Progenitor cell of endocrine pancreas (in vitro differentiated cells): Measurements from ENCODE around the gene TGFBR2. TPM values are rescaled to one million over a fixed set of nuclear protein-coding genes. Genes with fewer than 3 reads are reported as not detected.

Experiments used
- DNase-seq: peaks from one replicate; pipeline ENCODE4 v3.0.0; 2021; ENCODE audit warnings: low spot score; ENCODE audit not compliant: unreplicated experiment
- H3K27ac Mint-ChIP-seq: 2 replicates; pipeline ENCODE4 v1.8.0; 2021; ENCODE audit warnings: mild to moderate bottlenecking, moderate library complexity, mixed read lengths
- H3K27me3 Mint-ChIP-seq: 2 replicates; pipeline ENCODE4 v1.8.0; 2021; ENCODE audit warnings: mixed read lengths
- H3K36me3 Mint-ChIP-seq: 2 replicates; pipeline ENCODE4 v1.8.0; 2022; ENCODE audit warnings: mixed read lengths; ENCODE audit not compliant: insufficient read depth
- H3K4me1 Mint-ChIP-seq: 2 replicates; pipeline ENCODE4 v1.8.0; 2021; ENCODE audit warnings: low read depth, mixed read lengths
- H3K4me3 Mint-ChIP-seq: 2 replicates; pipeline ENCODE4 v1.8.0; 2021; ENCODE audit warnings: low read depth, mild to moderate bottlenecking, moderate library complexity, mixed read lengths
- H3K9me3 Mint-ChIP-seq: 2 replicates; pipeline ENCODE4 v1.8.0; 2021; ENCODE audit warnings: low read depth, mixed read lengths
- CTCF ChIP-seq: fragments of 200-600 bp; sonication (generic); IDR thresholded peaks from one replicate; pipeline ENCODE4 v1.5.0; 2021; ENCODE audit warnings: antibody characterized with exemption, mild to moderate bottlenecking; ENCODE audit not compliant: unreplicated experiment
- total RNA-seq: library from RNA; stranded (reverse); gene quantifications from 2 replicates; pipeline ENCODE4 v1.2.1, GENCODE V29; 2021

The TGFBR2 gene
- total RNA-seq, 1 donor from 2014 or later: 21.1 TPM

- peak overlapping the region; percentile 27 for H3K27ac Mint-ChIP-seq
- H3K4me1 Mint-ChIP-seq: peaks cover 16% of the 10 kb centered on the region
- no peak overlapping the region for H3K4me3 Mint-ChIP-seq
- H3K27me3 Mint-ChIP-seq: no peaks in the 10 kb centered on the region
- peaks cover 8% of the 10 kb centered on the region for H3K9me3 Mint-ChIP-seq
- TF ChIP-seq CTCF: no peak
- peaks cover 1% of the 10 kb centered on the region for H3K36me3 Mint-ChIP-seq
- no peak for DNase-seq
These were observed 22.4 kb upstream of the TGFBR2 start for GRCh38 chr3:30583973-30584372.

GRCh38 chr3:30585654-30586053, 20.7 kb upstream of the TGFBR2 start:
- Mint-ChIP-seq H3K36me3 (peaks cover 3% of the 10 kb centered on the region), H3K4me1 (peaks cover 14% of the 10 kb centered on the region), H3K9me3 (peaks cover 10% of the 10 kb centered on the region), H3K27me3 (no peaks in the 10 kb centered on the region), H3K27ac (no peak overlapping the region), H3K4me3 (no peak overlapping the region)
- no peak for TF ChIP-seq CTCF
- no peak for DNase-seq

GRCh38 chr3:30586096-30586805, 20.1 kb upstream of the TGFBR2 start:
- no peak overlapping the region for H3K4me3 Mint-ChIP-seq
- no peak overlapping the region for H3K27ac Mint-ChIP-seq
- peaks cover 10% of the 10 kb centered on the region for H3K9me3 Mint-ChIP-seq
- peaks cover 14% of the 10 kb centered on the region for H3K4me1 Mint-ChIP-seq
- no peak for TF ChIP-seq CTCF
- DNase-seq: no peak
- no peaks in the 10 kb centered on the region for H3K27me3 Mint-ChIP-seq
- peaks cover 3% of the 10 kb centered on the region for H3K36me3 Mint-ChIP-seq

GRCh38 chr3:30586806-30587486, 19.5 kb upstream of the TGFBR2 start:
- TF ChIP-seq CTCF: no peak
- peaks cover 11% of the 10 kb centered on the region for H3K4me1 Mint-ChIP-seq
- peaks cover 9% of the 10 kb centered on the region for H3K9me3 Mint-ChIP-seq
- peaks cover 2% of the 10 kb centered on the region for H3K36me3 Mint-ChIP-seq
- H3K4me3 Mint-ChIP-seq: no peak overlapping the region
- no peak for DNase-seq
- no peak overlapping the region for H3K27ac Mint-ChIP-seq
- no peaks in the 10 kb centered on the region for H3K27me3 Mint-ChIP-seq

GRCh38 chr3:30587904-30588303, 18.5 kb upstream of the TGFBR2 start:
- Mint-ChIP-seq H3K9me3 (peaks cover 12% of the 10 kb centered on the region), H3K4me3 (no peak overlapping the region), H3K4me1 (peaks cover 10% of the 10 kb centered on the region), H3K27me3 (no peaks in the 10 kb centered on the region), H3K27ac (no peak overlapping the region), H3K36me3 (peaks cover 2% of the 10 kb centered on the region)
- TF ChIP-seq CTCF: no peak
- DNase-seq: no peak
